K562 (cell line): Measurements from ENCODE around the gene MAST3. TPM values are rescaled to one million over a fixed set of nuclear protein-coding genes. Genes with fewer than 3 reads are reported as not detected.

Source experiments
- ATAC-seq: fragments of 200-7000 bp; cut with Tn5 transposase; 3 replicates; pipeline ENCODE4 v1.9.1; 2020; ENCODE audit warnings: moderate library complexity
- BruUV-seq: library from RNA; stranded (reverse); fragments of 400-500 nt; replicated peaks from 2 replicates; lab custom pipeline; 2021; lab: Mats Ljungman, UMichigan
- CTCF ChIA-PET: fragments of 300-600 bp; formaldehyde crosslinking; extraction: SDS; loops from one replicate; lab custom pipeline; 2021; ENCODE audit warnings: low intra/inter-chr PET ratio; lab: Yijun Ruan, JAX
- POLR2A ChIA-PET: fragments of 300-600, 350-650 bp; sonication (Branson Sonifier 250); formaldehyde crosslinking; extraction: SDS; loops from one replicate; lab custom pipeline; 2021; ENCODE audit warnings: antibody characterized with exemption, inconsistent platforms; lab: Yijun Ruan, JAX
- DNase-seq, 4 experiments: peaks; one replicate each; pipeline versions ENCODE4 v3.0.0 to v3.0.0-alpha.2; 2011 to 2018; ENCODE audit warnings: low spot score in 3 of 4, mixed read lengths in 3 of 4; ENCODE audit errors: extremely low read depth in 1 of 4
- FAIRE-seq: peaks from 2 replicates; lab custom pipeline; 2011; peaks lifted over from hg19 to GRCh38; lab: Jason Lieb, UNC
- H2AFZ ChIP-seq: 2 replicates; pipeline ENCODE4 v1.6.0; 2011; ENCODE audit warnings: low read depth, low read length, control low read depth, inconsistent platforms
- H3K27ac ChIP-seq: fragments of 200-600 bp; 3 replicates; pipeline ENCODE4 v1.8.0; 2011; ENCODE audit warnings: low read depth, mild to moderate bottlenecking, control low read depth, inconsistent platforms, low read length, moderate library complexity, mixed read lengths; ENCODE audit errors: extremely low read depth
- H3K27me3 ChIP-seq, 2 experiments: fragments of 300-600 bp in 1 of 2; 2 replicates in 1 of 2; 3 replicates in 1 of 2; pipeline versions ENCODE4 v1.6.0 to v1.8.0; 2011; ENCODE audit warnings: inconsistent platforms in 2 of 2, low read length in 2 of 2, mild to moderate bottlenecking in 1 of 2, mixed read lengths in 1 of 2, moderate library complexity in 1 of 2; ENCODE audit not compliant: control insufficient read depth in 2 of 2, insufficient read depth in 2 of 2
- H3K36me3 ChIP-seq: fragments of 300-600 bp; 3 replicates; pipeline ENCODE4 v1.8.0; 2011; ENCODE audit warnings: mild to moderate bottlenecking, low read length, inconsistent platforms; ENCODE audit not compliant: control insufficient read depth, insufficient read depth
- H3K4me1 ChIP-seq, 2 experiments: fragments of 200-600 bp in 1 of 2; replicated peaks in 1 of 2; 2 replicates in 1 of 2; 3 replicates in 1 of 2; pipeline versions ENCODE4 v1.5.1 to v1.8.0; 2011; ENCODE audit warnings: inconsistent platforms in 2 of 2, low read length in 2 of 2, mild to moderate bottlenecking in 1 of 2, mixed read lengths in 1 of 2, moderate library complexity in 1 of 2; ENCODE audit not compliant: control insufficient read depth in 2 of 2, insufficient read depth in 2 of 2
- H3K4me2 ChIP-seq: 2 replicates; pipeline ENCODE4 v1.6.1; 2011; ENCODE audit warnings: low read length, control low read depth, inconsistent platforms, mixed read lengths; ENCODE audit not compliant: insufficient read depth
- H3K4me3 ChIP-seq: fragments of 200-600 bp; sonication (generic), shearing (Covaris generic); 2 replicates; pipeline ENCODE4 v1.5.1; 2016; ENCODE audit warnings: control low read depth, inconsistent platforms
- H3K79me2 ChIP-seq: fragments of 200-600 bp; 3 replicates; pipeline ENCODE4 v1.8.0; 2011; ENCODE audit warnings: low read length, inconsistent platforms; ENCODE audit not compliant: control insufficient read depth, insufficient read depth
- H3K9ac ChIP-seq, 2 experiments: 2 replicates each; pipeline versions ENCODE4 v1.6.0 to v1.6.1; 2011; ENCODE audit warnings: low read depth in 2 of 2, low read length in 2 of 2, control low read depth in 1 of 2, inconsistent platforms in 1 of 2, mild to moderate bottlenecking in 1 of 2, mixed read lengths in 1 of 2; ENCODE audit not compliant: insufficient read depth in 1 of 2
- H3K9me1 ChIP-seq: one replicate; pipeline ENCODE4 v1.6.0; 2011; ENCODE audit warnings: inconsistent platforms, mild to moderate bottlenecking, low read length, moderate library complexity; ENCODE audit not compliant: control insufficient read depth, insufficient read depth
- H3K9me3 ChIP-seq: replicated peaks from 2 replicates; pipeline ENCODE4 v1.5.1; 2011; ENCODE audit warnings: low read depth, low read length, inconsistent platforms; ENCODE audit not compliant: control insufficient read depth, insufficient read depth
- H4K20me1 ChIP-seq: replicated peaks from 2 replicates; pipeline ENCODE4 v1.6.1; 2011; ENCODE audit warnings: low read length, inconsistent platforms, mixed read lengths; ENCODE audit not compliant: control insufficient read depth, insufficient read depth
- CBX3 ChIP-seq, 2 experiments: IDR thresholded peaks; 1 replicate in 1 of 2; 2 replicates in 1 of 2; pipeline ENCODE4 v1.6.1; 2012; ENCODE audit warnings: inconsistent platforms in 2 of 2, low read length in 2 of 2, borderline replicate concordance in 1 of 2, control low read depth in 1 of 2
- ETS1 ChIP-seq: conservative IDR thresholded peaks from 2 replicates; pipeline ENCODE4 v1.6.1; 2011; ENCODE audit warnings: low read depth, mild to moderate bottlenecking, low read length; ENCODE audit not compliant: control insufficient read depth
- GTF2F1 ChIP-seq: IDR thresholded peaks from 2 replicates; pipeline ENCODE4 v1.6.1; 2011; ENCODE audit warnings: low read depth, low read length, improper control_type of control experiment
- HSF4 ChIP-seq: fragments of 250-450 bp; sonication (Bioruptor Pico); IDR thresholded peaks from 2 replicates; pipeline ENCODE4 v2.1.2; 2022; ENCODE audit warnings: mild to moderate bottlenecking, moderate library complexity, borderline replicate concordance
- MECOM ChIP-seq: fragments of 250-450 bp; sonication (Bioruptor Pico); IDR thresholded peaks from 2 replicates; pipeline ENCODE4 v1.8.0; 2022; ENCODE audit warnings: inconsistent platforms
- PPARD ChIP-seq: fragments of 250-450 bp; sonication (Bioruptor Pico); IDR thresholded peaks from 2 replicates; pipeline ENCODE4 v1.8.0; 2022; ENCODE audit warnings: inconsistent platforms, mild to moderate bottlenecking, moderate library complexity
- ZNF212 ChIP-seq: fragments of 450-650 bp; formaldehyde crosslinking; IDR thresholded peaks from 2 replicates; pipeline ENCODE4 v1.4.0; 2020; ENCODE audit warnings: mild to moderate bottlenecking
- ZNF696 ChIP-seq: fragments of 250-450 bp; sonication (Bioruptor Pico); conservative IDR thresholded peaks from 2 replicates; pipeline ENCODE4 v1.4.0; 2020; ENCODE audit warnings: mild to moderate bottlenecking, moderate library complexity
- WGBS: fragments of 100-300 bp; shearing (Covaris generic); methylation state at CpG from one replicate; pipeline ENCODE4 v1.1.6; 2016; ENCODE audit warnings: low coverage, mixed read lengths; ENCODE audit not compliant: insufficient coverage; ENCODE audit errors: missing lambda C conversion rate; 5-methylcytosine and 5-hydroxymethylcytosine counted together
- in situ Hi-C: fragments of 300-500 bp; cut with MboI; formaldehyde crosslinking; loops from 4 replicates; pipeline ENCODE4 v1.15.0; 2018; ENCODE audit warnings: inconsistent platforms, mixed read lengths
- intact Hi-C: fragments of 100-400 bp; cut with micrococcal nuclease; formaldehyde crosslinking; loops from 2 replicates; pipeline ENCODE4 v1.14.2; 2022
- polyA plus RNA-seq, 8 experiments: library from polyadenylated mRNA; depleted of rRNA in 4 of 8; stranded (reverse) in 5 of 8; unstranded in 3 of 8; fragments of >200 nt; fragmentation: Nextera tagmentation in 2 of 8; fragmentation: Illumina TruSeq in 1 of 8; extraction: Ambion mirVana in 2 of 8; extraction: Trizol in 1 of 8; gene quantifications; 2 replicates each; pipeline versions ENCODE4 v1.2.1 to v1.2.3, GENCODE V29; 2011 to 2014; ENCODE audit warnings: inconsistent platforms in 1 of 8, missing spikeins in 1 of 8
- total RNA-seq, 7 experiments: library from RNA; depleted of rRNA in 6 of 7; stranded (reverse); fragments of >200 nt in 6 of 7; fragmentation: Illumina TruSeq in 2 of 7; extraction: Trizol in 2 of 7; gene quantifications; 2 replicates each; pipeline versions ENCODE4 v1.2.1 to v1.2.3, GENCODE V29; 2011 to 2021; ENCODE audit warnings: low replicate concordance in 1 of 7
- TF ChIP-seq, protein P1 (sequence below), 3 experiments: fragments of 200-800 bp in 1 of 3; fragments of 250-450 bp in 1 of 3; fragments of 450-650 bp in 1 of 3; sonication (Bioruptor Pico) in 1 of 3; sonication (Bioruptor generic) in 1 of 3; formaldehyde crosslinking in 1 of 3; IDR thresholded peaks; 2 replicates each; pipeline versions ENCODE4 v1.6.1 to v1.8.0; 2016 to 2022; ENCODE audit warnings: mild to moderate bottlenecking in 2 of 3, missing genetic modification characterization in 2 of 3, missing compliant biosample characterization in 1 of 3, moderate library complexity in 1 of 3

MAST3 gene
- total and polyA plus RNA-seq, 9 of the 15 experiments (the other 6 are each of a cell fraction or from before 2014, with no cell fraction given): 0.94 to 9.9 (median 2.4) TPM

DNA sequence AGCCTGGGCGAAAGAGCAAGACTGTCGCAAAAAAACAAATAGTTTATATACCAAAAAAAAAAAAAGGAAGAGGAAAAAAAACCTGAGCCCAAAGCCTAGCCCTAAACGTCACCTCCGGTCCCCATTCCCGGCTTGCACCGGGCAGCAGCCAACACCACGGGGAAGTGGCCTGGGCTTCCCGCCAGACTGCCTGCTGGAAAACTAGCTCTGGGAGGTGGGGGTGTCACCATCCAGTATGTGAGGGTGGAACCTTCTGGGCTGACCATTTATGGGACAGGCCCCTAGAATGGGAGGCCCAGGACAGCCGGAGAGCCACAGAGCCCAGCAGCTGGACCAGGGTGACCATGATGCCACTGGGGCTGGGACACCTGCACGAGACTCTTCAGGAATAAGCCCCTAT, 48.2 kb upstream of the MAST3 start:
- ATAC-seq: no peak
- TF ChIP-seq, protein P1, sequence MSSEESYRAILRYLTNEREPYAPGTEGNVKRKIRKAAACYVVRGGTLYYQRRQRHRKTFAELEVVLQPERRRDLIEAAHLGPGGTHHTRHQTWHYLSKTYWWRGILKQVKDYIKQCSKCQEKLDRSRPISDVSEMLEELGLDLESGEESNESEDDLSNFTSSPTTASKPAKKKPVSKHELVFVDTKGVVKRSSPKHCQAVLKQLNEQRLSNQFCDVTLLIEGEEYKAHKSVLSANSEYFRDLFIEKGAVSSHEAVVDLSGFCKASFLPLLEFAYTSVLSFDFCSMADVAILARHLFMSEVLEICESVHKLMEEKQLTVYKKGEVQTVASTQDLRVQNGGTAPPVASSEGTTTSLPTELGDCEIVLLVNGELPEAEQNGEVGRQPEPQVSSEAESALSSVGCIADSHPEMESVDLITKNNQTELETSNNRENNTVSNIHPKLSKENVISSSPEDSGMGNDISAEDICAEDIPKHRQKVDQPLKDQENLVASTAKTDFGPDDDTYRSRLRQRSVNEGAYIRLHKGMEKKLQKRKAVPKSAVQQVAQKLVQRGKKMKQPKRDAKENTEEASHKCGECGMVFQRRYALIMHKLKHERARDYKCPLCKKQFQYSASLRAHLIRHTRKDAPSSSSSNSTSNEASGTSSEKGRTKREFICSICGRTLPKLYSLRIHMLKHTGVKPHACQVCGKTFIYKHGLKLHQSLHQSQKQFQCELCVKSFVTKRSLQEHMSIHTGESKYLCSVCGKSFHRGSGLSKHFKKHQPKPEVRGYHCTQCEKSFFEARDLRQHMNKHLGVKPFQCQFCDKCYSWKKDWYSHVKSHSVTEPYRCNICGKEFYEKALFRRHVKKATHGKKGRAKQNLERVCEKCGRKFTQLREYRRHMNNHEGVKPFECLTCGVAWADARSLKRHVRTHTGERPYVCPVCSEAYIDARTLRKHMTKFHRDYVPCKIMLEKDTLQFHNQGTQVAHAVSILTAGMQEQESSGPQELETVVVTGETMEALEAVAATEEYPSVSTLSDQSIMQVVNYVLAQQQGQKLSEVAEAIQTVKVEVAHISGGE (CRISPR knock-in tag; IDR thresholded peaks at IDR 0.05): no peak
- TF ChIP-seq PPARD (CRISPR knock-in tag) (no peak), ZNF212 (CRISPR knock-in tag) (no peak), GTF2F1 (no peak), MECOM (CRISPR knock-in tag) (no peak), ZNF696 (CRISPR knock-in tag) (no peak), ETS1 (no peak), CBX3 (IDR thresholded peaks at IDR 0.05; ENCODE audit: borderline replicate concordance in 1 of 2, low read length in 2 of 2) (no peak), HSF4 (no peak)
- Histone ChIP-seq H3K4me2 (no peak overlapping the region), H3K4me1 (peaks cover 13 to 21% of the 10 kb centered on the region in 2 experiments; a peak in 4 of 5 replicates), H3K27me3 (no peaks in the 10 kb centered on the region), H2AFZ (no peak overlapping the region; the same call in 1 of the 2 replicates), H3K4me3 (no peak overlapping the region), H3K9me1 (no peaks in the 10 kb centered on the region), H3K27ac (no peak overlapping the region), H4K20me1 (no peaks in the 10 kb centered on the region; the same call in 1 of the 2 replicates), H3K9ac (no peak overlapping the region), H3K79me2 (no peaks in the 10 kb centered on the region), H3K36me3 (no peaks in the 10 kb centered on the region), H3K9me3 (no peaks in the 10 kb centered on the region)
- no TSS peak for BruUV-seq
- CTCF ChIA-PET: interaction anchor here (0.6 kb wide), 1 partner anchor 107 kb away, joined by 7 read pairs; no protein-coding TSS in a partner anchor
- POLR2A ChIA-PET: interaction anchor here (0.5 to 1.1 kb wide), 5 partner anchors 15 to 185 kb away, joined by 3 to 4 read pairs (median 3); no protein-coding TSS in a partner anchor
- FAIRE-seq: no peak
- 61% methylated on average over 9 of the region's 10 CpGs for WGBS
- in situ Hi-C loops: no loop called here
- intact Hi-C loops: no loop called here
- no peak for DNase-seq
